AG04450 (cell line): ENCODE data around the gene ACTG1. TPM values are rescaled to one million over a fixed set of nuclear protein-coding genes. Genes with fewer than 3 reads are reported as not detected.

Experiments
- CTCF ChIA-PET: fragments of 300-600, 350-600 bp; formaldehyde crosslinking; extraction: SDS; loops from one replicate; lab custom pipeline; 2022; ENCODE audit warnings: antibody characterized with exemption, inconsistent platforms; lab: Charles Lee
- POLR2A ChIA-PET: fragments of 350-600 bp; formaldehyde crosslinking; extraction: SDS; loops from one replicate; lab custom pipeline; 2021; ENCODE audit warnings: antibody characterized with exemption, inconsistent platforms; lab: Yijun Ruan, JAX
- DNase-seq: peaks from one replicate; pipeline ENCODE4 v3.0.0-alpha.2; 2011; ENCODE audit warnings: low read depth, low spot score
- H3K27ac ChIP-seq: one replicate; pipeline ENCODE4 v1.5.1; 2012; ENCODE audit warnings: low read depth, low read length, control low read depth
- H3K27me3 ChIP-seq: one replicate; pipeline ENCODE4 v1.6.0; 2012; ENCODE audit warnings: low read length; ENCODE audit not compliant: control insufficient read depth, insufficient read depth
- H3K4me3 ChIP-seq: 2 replicates; pipeline ENCODE4 v1.5.1; 2011; ENCODE audit warnings: mild to moderate bottlenecking, low read depth, low read length, control low read depth
- H3K9me3 ChIP-seq: 2 replicates; pipeline ENCODE4 v1.5.1; 2012; ENCODE audit warnings: low read length; ENCODE audit not compliant: control insufficient read depth, insufficient read depth
- CTCF ChIP-seq: IDR thresholded peaks from 2 replicates; pipeline ENCODE4 v1.5.1; 2011; ENCODE audit warnings: low read depth, low read length, control low read depth, inconsistent platforms
- polyA plus RNA-seq: library from polyadenylated mRNA; depleted of rRNA; stranded (reverse); fragments of >200 nt; gene quantifications from 2 replicates; pipeline ENCODE4 v1.2.3, GENCODE V29; 2011

ACTG1 gene
- polyA plus RNA-seq, 1 experiment, result 2,721 TPM

- Histone ChIP-seq H3K27me3 (no peaks in the 10 kb centered on the region), H3K4me3 (peak overlapping the region; percentile 96), H3K27ac (peak overlapping the region; percentile 89), H3K9me3 (no peaks in the 10 kb centered on the region; the same call in 1 of the 2 replicates)
- no peak for TF ChIP-seq CTCF
- ChIA-PET CTCF (no interaction called here), POLR2A (interaction anchor here (0.6 to 3.4 kb wide), 15 partner anchors 10 to 289 kb away, joined by 3 to 25 read pairs (median 4); partner anchors contain the start of genes ARL16, BAHCC1, CEP131 and HGS)
- no peak for DNase-seq
Measured at GRCh38 chr17:81511804-81512561, 616 bp downstream of the ACTG1 start.

GRCh38 chr17:81511554-81511803 is 1.1 kb downstream of the ACTG1 start:
- CTCF ChIA-PET, result no interaction called here
- Histone ChIP-seq H3K27me3 (no peaks in the 10 kb centered on the region), H3K9me3 (no peaks in the 10 kb centered on the region; the same call in 1 of the 2 replicates), H3K27ac (peak overlapping the region; percentile 89), H3K4me3 (peak overlapping the region; percentile 96)
- DNase-seq, result no peak
- POLR2A ChIA-PET, result interaction anchor here (0.6 to 3.4 kb wide), 12 partner anchors 12 to 288 kb away, joined by 3 to 25 read pairs (median 3); partner anchors contain the start of genes BAHCC1, CEP131 and SLC38A10
- no peak for TF ChIP-seq CTCF

GRCh38 chr17:81510785-81511553 is 1.6 kb downstream of the ACTG1 start:
- Histone ChIP-seq H3K27me3 (no peaks in the 10 kb centered on the region), H3K4me3 (peak overlapping the region; percentile 96), H3K9me3 (no peaks in the 10 kb centered on the region; the same call in 1 of the 2 replicates), H3K27ac (peak overlapping the region; percentile 89)
- DNase-seq, result no peak
- CTCF ChIA-PET, result no interaction called here
- no peak for TF ChIP-seq CTCF
- POLR2A ChIA-PET, result interaction anchor here (0.6 to 3.4 kb wide), 10 partner anchors 11 to 288 kb away, joined by 3 to 25 read pairs (median 4); partner anchors contain the start of genes BAHCC1, CEP131 and SLC38A10

- no peaks in the 10 kb centered on the region for H3K9me3 ChIP-seq
- H3K27ac ChIP-seq, result peak overlapping the region; percentile 55
- CTCF ChIA-PET, result no interaction called here
- no peaks in the 10 kb centered on the region for H3K27me3 ChIP-seq
- H3K4me3 ChIP-seq, result peak overlapping the region; percentile 96
- no peak for TF ChIP-seq CTCF
- no peak for DNase-seq
- POLR2A ChIA-PET, result interaction anchor here (0.6 to 3.4 kb wide), 7 partner anchors 25 to 257 kb away, joined by 3 to 25 read pairs (median 4); partner anchors contain the start of gene BAHCC1
Measured at GRCh38 chr17:81509972-81510784, 2.4 kb downstream of the ACTG1 start.
